ENCODE data around the gene PLOD3.
A peak's percentile ranks its signal among the peaks of the same experiment; 100 is the strongest.

The PLOD3 gene

DNA sequence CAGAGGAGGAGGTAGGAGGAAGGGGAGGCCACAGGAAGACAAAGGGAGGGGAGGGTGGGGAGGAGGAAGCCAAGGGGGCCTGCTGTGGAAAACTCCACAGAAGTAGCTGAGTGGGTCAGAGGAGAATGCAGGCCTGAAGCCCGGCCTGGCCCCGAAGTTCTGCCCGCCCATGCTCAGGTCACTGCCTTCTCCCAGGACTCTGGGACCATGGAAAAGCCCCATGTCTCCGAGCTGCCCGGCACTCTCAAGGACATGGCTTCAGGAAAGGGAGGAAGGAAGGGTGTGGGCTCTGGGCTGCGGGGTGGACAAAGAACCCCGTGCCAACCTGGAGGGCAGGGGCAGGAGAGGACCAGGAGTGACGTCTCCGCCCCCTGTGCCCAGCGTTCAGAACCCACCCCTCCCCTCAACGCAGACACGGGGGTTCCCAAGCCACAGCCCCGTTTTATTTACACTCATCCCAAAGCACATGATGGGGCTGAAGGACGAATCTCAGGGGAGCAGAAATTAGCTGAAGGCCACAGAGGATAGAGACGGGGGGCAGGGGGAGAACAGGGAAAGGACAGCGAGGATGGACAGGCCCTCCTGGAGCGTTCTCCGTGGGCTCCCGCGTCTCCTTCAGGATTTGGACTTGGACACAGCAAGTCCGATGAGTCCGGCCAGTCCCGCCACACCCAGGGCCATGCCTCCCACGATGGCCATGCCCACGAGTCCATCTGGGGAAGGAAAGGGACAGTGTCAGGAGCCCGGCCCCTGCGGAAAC, 22.0 kb upstream of the PLOD3 start:
- no peak for DNase-seq

DNA sequence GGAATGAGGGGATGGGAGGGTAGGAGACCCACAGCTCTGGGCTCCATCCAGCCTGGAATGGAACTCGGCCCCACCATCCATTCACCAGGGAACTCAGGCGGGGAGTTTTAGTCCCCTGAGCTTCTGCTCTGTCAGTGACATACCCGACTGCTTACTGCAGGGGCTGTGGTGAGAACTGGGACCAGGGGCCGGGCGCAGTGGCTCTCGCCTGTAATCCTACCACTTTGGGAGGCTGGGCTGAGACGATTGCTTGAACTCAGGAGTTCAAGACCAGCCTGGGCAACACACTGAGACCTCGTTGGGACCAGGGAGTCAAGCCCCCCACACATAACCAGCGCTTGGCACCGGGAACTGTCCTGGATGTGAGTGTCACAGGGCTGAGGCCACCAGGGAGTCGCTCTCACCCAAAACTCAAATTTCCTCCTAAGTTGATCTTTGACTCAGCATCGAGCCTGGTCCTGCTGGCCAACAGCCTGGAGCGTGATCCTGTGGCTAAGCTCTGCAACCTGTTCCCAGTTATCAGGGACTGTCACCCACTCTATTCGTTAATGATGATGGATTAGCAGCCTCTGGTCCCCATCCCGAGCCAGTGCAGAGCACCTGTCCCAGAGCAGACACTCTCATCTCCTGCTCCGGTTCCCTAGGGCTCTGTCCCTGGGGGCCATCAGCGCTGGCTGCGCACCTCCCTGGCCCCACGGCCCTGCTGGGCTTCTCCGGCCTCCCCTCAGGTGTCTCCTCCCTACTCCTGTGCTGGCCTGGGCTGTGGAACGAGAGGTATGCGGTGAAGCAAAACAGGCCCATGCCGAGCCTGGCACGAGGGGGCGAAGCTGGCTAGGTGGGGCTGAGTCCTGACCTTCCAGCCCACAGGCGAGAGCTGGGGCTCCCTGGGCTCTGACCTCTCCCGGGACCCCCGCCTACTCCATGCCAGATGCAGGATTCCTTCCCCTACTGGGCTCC, 21.1 kb upstream of the PLOD3 start:
- no peak for DNase-seq

DNA sequence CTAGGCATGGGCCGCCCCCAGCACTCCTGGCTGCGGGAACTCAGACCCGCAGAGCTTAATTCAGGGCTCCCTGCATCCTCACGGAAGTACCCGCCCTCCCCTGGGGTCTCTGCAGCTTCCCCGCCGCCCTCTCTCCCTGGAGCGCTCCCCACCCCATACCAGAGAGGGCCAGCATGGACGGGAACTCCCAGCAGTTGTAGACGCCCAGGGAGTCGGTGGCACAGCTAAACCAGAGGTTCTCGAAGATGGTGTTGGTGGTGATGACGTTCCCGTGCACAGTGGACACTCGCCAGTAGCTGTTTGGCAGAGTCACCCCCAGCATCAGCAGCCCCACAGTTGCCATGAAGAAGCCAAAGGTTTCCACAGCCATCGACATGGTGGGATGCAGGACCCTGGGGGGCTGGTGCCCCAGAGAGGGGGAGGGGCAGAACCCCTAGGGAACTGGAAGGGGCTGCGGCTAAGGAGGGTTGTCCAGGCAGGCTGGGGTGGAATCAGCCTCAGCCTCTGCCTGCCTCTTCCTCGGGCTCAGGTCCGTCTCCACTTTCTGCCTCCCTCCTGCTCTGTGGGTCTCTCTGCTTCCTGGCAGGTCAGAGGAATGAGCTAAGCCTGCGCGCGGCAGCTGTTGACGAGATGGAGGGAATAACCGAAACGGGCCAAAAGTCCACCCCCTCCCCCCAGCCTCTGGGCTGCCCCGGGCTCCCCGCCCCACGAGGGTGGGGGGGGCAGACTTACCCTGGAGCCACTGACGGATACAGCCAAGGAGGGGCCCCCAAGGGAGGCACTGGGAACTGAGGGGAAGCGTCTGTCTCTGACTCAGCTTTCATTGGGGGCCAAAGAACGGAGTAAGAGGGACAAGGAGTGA, 20.1 kb upstream of the PLOD3 start, which contains the start of gene CLDN15:
TSS of gene CLDN15 (minus strand) at position 597 of the 862 bp plus-strand sequence. CDS start at position 376, 221 bp downstream.
- no peak for DNase-seq

- no peak for DNase-seq
These were observed 19.0 kb upstream of the PLOD3 start for GRCh38 chr7:101236292-101236835.

DNA sequence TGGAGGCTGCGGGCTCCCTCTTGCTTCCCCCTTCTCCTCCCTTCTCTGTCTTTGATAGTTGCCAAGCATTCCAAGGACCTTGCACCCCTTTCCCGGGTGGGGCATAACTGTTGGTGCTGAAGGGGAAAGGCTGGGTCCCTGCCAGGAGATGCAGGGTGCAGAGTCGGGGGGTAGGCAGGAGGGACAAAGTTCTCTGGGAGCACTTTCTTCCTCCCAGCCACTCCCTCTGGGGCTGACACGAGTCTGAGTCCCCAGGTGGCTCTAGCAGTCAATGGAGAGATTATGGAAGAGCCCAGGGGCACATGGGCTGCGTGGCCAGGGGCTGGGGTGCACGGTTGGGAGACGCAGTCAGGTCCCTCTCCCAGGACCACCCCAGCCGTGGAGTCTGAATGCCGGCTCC, 18.1 kb upstream of the PLOD3 start:
- DNase-seq = no peak

- no peak for DNase-seq
These were observed 17.7 kb upstream of the PLOD3 start for GRCh38 chr7:101235050-101235449.

- DNase-seq = no peak
These were observed 17.3 kb upstream of the PLOD3 start for GRCh38 chr7:101234636-101235035.

- DNase-seq = no peak
These were observed 16.6 kb upstream of the PLOD3 start for GRCh38 chr7:101233907-101234547.

DNA sequence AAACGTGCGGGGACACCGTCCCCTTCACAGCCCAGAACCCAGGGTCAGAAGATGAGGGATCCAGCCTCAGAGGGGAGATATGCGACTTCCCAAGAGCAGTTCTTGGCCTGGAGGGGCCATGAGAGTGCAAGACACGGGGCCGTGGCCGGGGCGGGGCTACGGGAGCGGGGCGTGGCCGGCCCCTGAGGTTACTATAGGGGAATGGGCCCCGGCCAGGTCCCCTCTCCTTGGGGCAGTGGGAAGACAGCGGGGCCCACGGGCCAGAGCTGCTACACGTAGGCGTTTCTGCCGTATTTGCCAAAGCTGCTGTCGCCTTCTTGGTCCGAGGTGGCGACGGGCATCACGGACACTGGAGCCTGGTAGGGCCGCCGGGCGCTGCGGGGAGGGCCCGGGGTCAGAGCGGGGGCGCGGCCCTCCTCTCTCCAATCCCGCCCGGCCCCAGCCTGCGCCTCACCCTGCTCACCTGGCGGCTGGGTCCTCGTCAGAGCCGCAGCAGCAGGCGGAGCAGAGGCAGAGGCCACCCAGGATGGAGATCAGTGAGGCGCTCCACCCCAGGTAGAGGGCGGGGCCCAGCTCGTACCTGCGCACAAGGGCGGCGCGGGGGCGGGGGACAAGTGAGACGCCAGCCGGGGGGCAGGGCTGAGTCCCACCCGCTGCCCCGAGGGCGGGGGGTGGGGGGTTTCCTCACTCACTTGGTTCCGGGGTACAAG, 14.9 kb upstream of the PLOD3 start:
- peak; percentile 62 for DNase-seq

DNA sequence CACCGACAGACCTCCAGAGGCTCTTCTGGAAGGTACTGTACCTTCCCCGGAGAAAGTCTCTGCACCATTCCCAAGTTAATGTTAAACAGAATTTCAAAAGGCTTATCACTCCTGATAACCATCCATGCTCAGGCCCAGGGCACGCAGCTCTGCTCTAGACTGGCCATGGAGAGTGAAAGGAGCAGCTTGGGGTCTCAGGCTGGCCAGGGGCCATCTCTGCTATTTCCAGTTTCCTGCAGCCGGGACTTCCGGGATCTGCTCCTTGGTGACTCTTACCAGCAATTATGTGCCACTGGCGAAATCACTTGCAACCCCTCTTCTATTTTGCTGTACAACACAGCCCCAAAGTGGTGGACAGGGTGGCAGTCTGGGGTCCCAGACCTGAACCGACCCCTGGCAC, 14.3 kb upstream of the PLOD3 start:
- no peak for DNase-seq

DNA sequence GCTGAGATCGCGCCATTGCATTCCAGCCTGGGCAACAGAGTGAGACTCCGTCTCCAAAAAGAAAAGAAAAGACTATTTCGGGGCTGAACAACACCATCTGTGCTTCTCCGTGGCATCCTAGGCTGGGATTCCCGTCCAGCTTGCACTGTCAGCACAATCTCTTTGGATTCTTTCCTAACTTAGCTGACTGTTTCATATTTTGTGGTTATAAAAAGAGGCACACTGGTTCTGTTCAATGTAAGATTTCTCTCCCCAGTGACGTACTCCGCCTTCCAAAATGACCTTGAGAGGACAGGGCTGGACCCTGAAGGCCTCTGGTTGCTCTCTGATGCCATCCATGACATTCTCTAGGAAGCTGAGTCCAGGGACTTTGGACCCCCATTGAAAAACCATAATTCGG, 9.3 kb upstream of the PLOD3 start:
- no peak for DNase-seq

DNA sequence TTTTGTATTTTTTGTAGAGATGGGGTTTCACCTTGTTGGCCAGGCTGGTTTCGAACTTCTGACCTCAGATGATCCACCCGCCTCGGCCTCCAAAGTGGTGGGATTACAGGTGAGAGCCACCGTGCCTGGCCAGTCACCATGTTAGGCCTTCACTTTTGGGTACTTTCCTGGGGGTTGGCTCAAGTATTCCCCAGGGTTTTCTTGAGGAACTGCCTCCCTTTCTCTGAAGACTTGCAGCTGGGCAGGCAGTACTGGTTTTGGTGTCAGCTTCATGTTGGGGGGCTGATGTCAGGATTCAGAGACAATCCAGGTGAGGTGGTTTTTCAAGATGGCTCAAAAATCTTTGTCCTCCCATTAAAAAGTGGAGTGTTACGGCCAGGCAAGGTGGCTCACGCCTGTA, 8.3 kb upstream of the PLOD3 start:
- no peak for DNase-seq

DNA sequence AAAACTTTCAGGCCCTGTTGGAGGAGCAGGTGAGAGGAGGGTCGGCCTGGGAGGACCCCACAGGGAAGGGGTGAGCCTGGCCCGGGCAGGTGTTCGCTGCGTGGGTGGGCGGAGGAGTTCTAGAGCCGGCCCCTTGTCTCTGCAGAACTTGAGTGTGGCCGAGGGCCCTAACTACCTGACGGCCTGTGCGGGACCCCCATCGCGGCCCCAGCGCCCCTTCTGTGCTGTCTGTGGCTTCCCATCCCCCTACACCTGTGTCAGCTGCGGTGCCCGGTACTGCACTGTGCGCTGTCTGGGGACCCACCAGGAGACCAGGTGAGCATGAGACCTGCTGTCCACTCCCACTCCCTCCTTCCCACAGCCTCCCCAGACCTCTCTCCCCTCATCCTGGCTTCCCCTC, 6.1 kb upstream of the PLOD3 start:
- no peak for DNase-seq

- DNase-seq = no peak
These were observed 5.0 kb upstream of the PLOD3 start for GRCh38 chr7:101222275-101222830.

- DNase-seq = no peak
These were observed 2.9 kb upstream of the PLOD3 start for GRCh38 chr7:101220295-101220694.

GRCh38 chr7:101218236-101219125, 1.1 kb upstream of the PLOD3 start:
- DNase-seq = no peak

DNA sequence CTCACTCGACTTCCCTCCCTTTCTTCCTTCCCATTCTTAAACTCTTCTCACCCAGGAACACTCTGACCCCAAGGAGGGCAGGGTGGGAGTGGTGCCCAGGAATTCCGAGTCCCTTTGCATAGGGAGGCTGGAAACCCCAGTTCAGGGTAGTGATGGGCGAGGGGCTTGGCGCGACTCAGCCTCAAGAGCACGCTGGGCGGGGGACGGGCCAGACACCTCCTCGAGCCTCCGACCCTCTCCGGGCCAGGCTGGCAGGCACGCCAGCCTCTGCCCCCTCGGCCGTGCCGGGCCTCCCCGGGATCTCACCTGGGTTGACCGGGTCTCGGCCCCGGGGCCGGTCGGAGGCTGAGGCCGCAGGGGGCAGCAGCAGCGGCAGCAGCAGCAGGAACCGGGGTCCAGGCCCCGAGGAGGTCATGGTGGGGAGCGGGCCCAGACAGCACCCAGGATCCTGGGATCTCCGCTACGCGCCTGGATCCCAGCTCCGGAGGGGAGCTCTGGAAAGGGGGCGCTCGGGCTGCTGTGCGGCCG, 457 bp downstream of the PLOD3 start:
- DNase-seq = no peak

DNA sequence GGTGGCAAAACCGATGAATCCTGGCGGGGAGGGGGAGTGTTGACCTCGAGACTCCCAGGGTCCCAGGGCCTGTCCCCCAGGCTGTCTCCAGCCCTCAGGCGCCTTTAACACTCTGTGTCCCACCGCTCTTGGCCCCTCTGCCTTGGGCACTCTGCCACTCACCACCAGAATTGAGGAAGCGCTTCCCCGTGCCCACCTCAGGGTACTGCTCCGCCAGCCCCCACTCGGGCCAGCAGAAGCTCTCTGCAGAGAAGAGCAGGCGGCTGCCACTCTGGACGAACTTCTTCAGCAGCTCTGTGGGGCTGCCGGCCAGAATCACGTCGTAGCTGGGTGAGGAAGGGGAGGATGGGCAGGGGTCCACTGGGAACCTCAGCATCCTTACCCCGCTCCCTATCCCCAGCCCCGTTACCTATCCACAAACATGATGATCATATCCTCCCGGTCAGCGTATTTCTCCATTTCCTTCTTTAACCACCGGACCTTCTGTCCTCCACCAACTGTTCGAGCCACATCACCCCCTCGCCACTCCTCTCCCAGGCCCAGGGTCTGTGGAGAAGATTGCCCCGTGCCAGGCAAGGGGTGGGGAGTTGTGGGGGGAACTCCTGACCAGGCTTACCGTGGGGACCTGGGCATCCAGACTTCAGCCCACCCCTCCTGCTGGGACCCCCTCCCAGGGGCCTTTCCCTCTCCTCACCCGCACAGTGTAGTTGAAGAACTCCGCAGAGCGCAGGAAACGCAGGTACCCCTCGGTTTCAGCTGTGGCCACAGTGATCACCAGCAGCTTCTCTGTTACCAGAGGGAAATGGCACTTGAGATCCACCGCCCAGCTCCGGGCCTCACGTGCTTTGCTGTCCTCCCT, 1.2 kb downstream of the PLOD3 start:
- DNase-seq = peak; percentile 5

GRCh38 chr7:101212014-101212413, 5.4 kb downstream of the PLOD3 start:
- DNase-seq = no peak
